GM12878 (cell line): ENCODE measurements around the gene ACTR2. TPM values are rescaled to one million over a fixed set of nuclear protein-coding genes. Genes with fewer than 3 reads are reported as not detected.

Source experiments
- ATAC-seq: fragments of 200-7000 bp; cut with Tn5 transposase; 3 replicates; pipeline ENCODE4 v1.9.1; 2020; ENCODE audit warnings: mild to moderate bottlenecking, moderate library complexity
- BruUV-seq: library from RNA; stranded (reverse); fragments of 400-500 nt; replicated peaks from 2 replicates; lab custom pipeline; 2021; lab: Mats Ljungman, UMichigan
- CTCF ChIA-PET: fragments of 300-600 bp; sonication (Branson Sonifier 250); formaldehyde crosslinking; extraction: SDS; loops from one replicate; lab custom pipeline; 2021; ENCODE audit warnings: inconsistent platforms; lab: Yijun Ruan, JAX
- POLR2A ChIA-PET: fragments of 350-600 bp; formaldehyde crosslinking; extraction: SDS; loops from one replicate; lab custom pipeline; 2021; ENCODE audit warnings: inconsistent platforms; lab: Charles Lee
- RAD21 ChIA-PET: fragments of 300-600 bp; sonication (Branson Sonifier 250); formaldehyde crosslinking; loops from one replicate; lab custom pipeline; 2023; ENCODE audit warnings: antibody characterized with exemption; ENCODE audit not compliant: unreplicated experiment; lab: Charles Lee
- SMC1A ChIA-PET: fragments of 300-600 bp; sonication (Branson Sonifier 250); formaldehyde crosslinking; loops from one replicate; lab custom pipeline; 2023; ENCODE audit not compliant: unreplicated experiment, uncharacterized antibody; lab: Charles Lee
- DNase-seq: peaks from one replicate; pipeline ENCODE4 v3.0.0-alpha.2; 2011; ENCODE audit warnings: low read depth, low spot score
- FAIRE-seq: peaks from 3 replicates; lab custom pipeline; 2011; peaks lifted over from hg19 to GRCh38; lab: Jason Lieb, UNC
- H2AFZ ChIP-seq: 2 replicates; pipeline ENCODE4 v1.6.0; 2011; ENCODE audit warnings: low read depth, low read length, control low read depth; ENCODE audit not compliant: control insufficient read depth
- H3K27ac ChIP-seq: 2 replicates; pipeline ENCODE4 v1.5.1; 2011; ENCODE audit warnings: control low read depth; ENCODE audit not compliant: control insufficient read depth, insufficient read depth
- H3K27me3 ChIP-seq, 2 experiments: replicated peaks in 1 of 2; 2 replicates each; pipeline versions ENCODE4 v1.6.0 to v1.6.1; 2011; ENCODE audit warnings: low read length in 1 of 2; ENCODE audit not compliant: control insufficient read depth in 2 of 2, insufficient read depth in 2 of 2
- H3K36me3 ChIP-seq, 2 experiments: 2 replicates each; pipeline ENCODE4 v1.5.1; 2011; ENCODE audit warnings: low read length in 1 of 2; ENCODE audit not compliant: control insufficient read depth in 2 of 2, insufficient read depth in 2 of 2
- H3K4me1 ChIP-seq: 2 replicates; pipeline ENCODE4 v1.6.1; 2011; ENCODE audit warnings: mild to moderate bottlenecking, low read length, moderate library complexity, mixed read lengths; ENCODE audit not compliant: control insufficient read depth, insufficient read depth
- H3K4me2 ChIP-seq: 2 replicates; pipeline ENCODE4 v1.6.0; 2011; ENCODE audit warnings: control low read depth; ENCODE audit not compliant: control insufficient read depth, insufficient read depth
- H3K4me3 ChIP-seq: fragments of 200-600 bp; sonication (generic); 2 replicates; pipeline ENCODE4 v1.5.1; 2016
- H3K79me2 ChIP-seq: 2 replicates; pipeline ENCODE4 v1.6.0; 2011; ENCODE audit warnings: low read length; ENCODE audit not compliant: control insufficient read depth, insufficient read depth
- H3K9ac ChIP-seq: 2 replicates; pipeline ENCODE4 v1.8.0; 2011; ENCODE audit warnings: low read length, control low read depth, mixed read lengths; ENCODE audit not compliant: control insufficient read depth, insufficient read depth
- H3K9me3 ChIP-seq: replicated peaks from 3 replicates; pipeline ENCODE4 v1.5.1; 2011; ENCODE audit warnings: mild to moderate bottlenecking, low read length; ENCODE audit not compliant: control insufficient read depth, insufficient read depth
- H4K20me1 ChIP-seq: 2 replicates; pipeline ENCODE4 v1.6.0; 2011; ENCODE audit not compliant: control insufficient read depth, insufficient read depth
- BHLHE40 ChIP-seq, 2 experiments: fragments of 450-650 bp in 1 of 2; IDR thresholded peaks; 2 replicates each; pipeline ENCODE4 v1.6.1; 2011 to 2017; ENCODE audit warnings: low read depth in 2 of 2, borderline replicate concordance in 1 of 2, improper control_type of control experiment in 1 of 2, low read length in 1 of 2, mild to moderate bottlenecking in 1 of 2
- CTCF ChIP-seq, 3 experiments: IDR thresholded peaks in 2 of 3; conservative IDR thresholded peaks in 1 of 3; 2 replicates each; pipeline ENCODE4 v1.5.1; 2011; ENCODE audit warnings: low read depth in 3 of 3, low read length in 3 of 3, mild to moderate bottlenecking in 3 of 3, control low read depth in 2 of 3, moderate library complexity in 2 of 3, inconsistent platforms in 1 of 3, mixed read lengths in 1 of 3; ENCODE audit not compliant: control insufficient read depth in 2 of 3, insufficient read depth in 1 of 3; ENCODE audit errors: extremely low read depth in 1 of 3
- ETV6 ChIP-seq, 2 experiments: fragments of 450-650 bp in 1 of 2; IDR thresholded peaks in 1 of 2; conservative IDR thresholded peaks in 1 of 2; 2 replicates each; pipeline ENCODE4 v1.6.1; 2014; ENCODE audit warnings: antibody characterized with exemption in 1 of 2, borderline replicate concordance in 1 of 2, low read depth in 1 of 2, mild to moderate bottlenecking in 1 of 2, moderate library complexity in 1 of 2
- FOXK2 ChIP-seq: fragments of 450-650 bp; IDR thresholded peaks from 2 replicates; pipeline ENCODE4 v1.6.1; 2017; ENCODE audit warnings: mild to moderate bottlenecking, moderate library complexity
- KDM1A ChIP-seq: fragments of 200-600 bp; sonication (generic); IDR thresholded peaks from 2 replicates; pipeline ENCODE4 v1.6.1; 2016; ENCODE audit warnings: borderline replicate concordance
- RFX5 ChIP-seq: IDR thresholded peaks from 2 replicates; pipeline ENCODE4 v1.6.1; 2011; ENCODE audit warnings: low read depth, low read length, improper control_type of control experiment
- TAF1 ChIP-seq: IDR thresholded peaks from 2 replicates; pipeline ENCODE4 v1.6.1; 2011; ENCODE audit warnings: mild to moderate bottlenecking, low read depth, low read length, borderline replicate concordance
- YBX1 ChIP-seq: fragments of 450-650 bp; IDR thresholded peaks from 2 replicates; pipeline ENCODE4 v1.6.1; 2016; ENCODE audit warnings: antibody characterized with exemption
- ZBTB4 ChIP-seq: fragments of 450-650 bp; formaldehyde crosslinking; IDR thresholded peaks from 2 replicates; pipeline ENCODE4 v1.4.0; 2022; ENCODE audit warnings: mild to moderate bottlenecking, moderate library complexity
- ZBTB40 ChIP-seq: fragments of 450-650 bp; IDR thresholded peaks from 2 replicates; pipeline ENCODE4 v1.6.1; 2016; ENCODE audit warnings: mild to moderate bottlenecking, moderate library complexity, borderline replicate concordance
- ZNF207 ChIP-seq: fragments of 450-650 bp; IDR thresholded peaks from 2 replicates; pipeline ENCODE4 v1.6.1; 2014; ENCODE audit warnings: antibody characterized with exemption, mild to moderate bottlenecking, borderline replicate concordance
- ZZZ3 ChIP-seq: IDR thresholded peaks from 2 replicates; pipeline ENCODE4 v1.6.1; 2011; ENCODE audit warnings: low read depth; ENCODE audit not compliant: control insufficient read depth, insufficient read length
- WGBS: methylation state at CpG from one replicate; pipeline ENCODE4 v1.1.6; 2016; ENCODE audit warnings: low lambda C conversion rate; ENCODE audit not compliant: insufficient replicate concordance, insufficient coverage; ENCODE audit errors: missing lambda C conversion rate; 5-methylcytosine and 5-hydroxymethylcytosine counted together
- in situ Hi-C: fragments of 300-500 bp; cut with MboI; formaldehyde crosslinking; loops from 9 replicates; pipeline ENCODE4 v1.14.3; 2018; ENCODE audit warnings: mixed read lengths
- intact Hi-C: fragments of 100-400 bp; cut with micrococcal nuclease; formaldehyde crosslinking; loops from one replicate; pipeline ENCODE4 v1.14.2; 2022; ENCODE audit not compliant: unreplicated experiment
- polyA plus RNA-seq, 11 experiments: library from polyadenylated mRNA; depleted of rRNA in 4 of 11; unstranded in 6 of 11; stranded (reverse) in 5 of 11; fragments of >200 nt; fragmentation: Nextera tagmentation in 4 of 11; fragmentation: Illumina TruSeq in 1 of 11; extraction: Ambion mirVana in 4 of 11; extraction: Trizol in 1 of 11; gene quantifications; 1 replicate in 1 of 11; 2 replicates in 10 of 11; pipeline versions ENCODE4 v1.2.1 to v1.2.3, GENCODE V29; 2011 to 2016; ENCODE audit warnings: inconsistent platforms in 2 of 11, missing spikeins in 2 of 11, low read depth in 1 of 11
- total RNA-seq, 4 experiments: library from RNA; depleted of rRNA in 3 of 4; stranded (reverse); fragments of >200 nt in 3 of 4; fragmentation: Illumina TruSeq in 1 of 4; extraction: Trizol in 1 of 4; gene quantifications; 2 replicates each; pipeline versions ENCODE4 v1.2.1 to v1.2.3, GENCODE V29; 2013 to 2021

ACTR2 gene
- total and polyA plus RNA-seq, 10 of the 15 experiments (the other 5 are each of a cell fraction or from before 2014, with no cell fraction given): 94.2 to 401 (median 195) TPM

GRCh38 chr2:65291216-65292105 lies 63.8 kb downstream of the ACTR2 start:
- no peak overlapping the region for H3K27ac ChIP-seq
- no peak overlapping the region for H2AFZ ChIP-seq
- ChIA-PET POLR2A (interaction anchor here (0.7 kb wide), 1 partner anchor 17 kb away, joined by 3 read pairs; no protein-coding TSS in a partner anchor), CTCF (no interaction called here), RAD21 (interaction anchor here (1.4 kb wide), 1 partner anchor 9 kb away, joined by 3 read pairs; no protein-coding TSS in a partner anchor), SMC1A (interaction anchor here (0.9 to 1.0 kb wide), 3 partner anchors 106 to 227 kb away, joined by 3 read pairs; no protein-coding TSS in a partner anchor)
- no TSS peak for BruUV-seq
- H4K20me1 ChIP-seq: no peaks in the 10 kb centered on the region
- no peak overlapping the region for H3K9ac ChIP-seq
- no peaks in the 10 kb centered on the region for H3K36me3 ChIP-seq
- ATAC-seq (no peak), DNase-seq (no peak), FAIRE-seq (no peak)
- in situ Hi-C loops: no loop called here
- no peaks in the 10 kb centered on the region for H3K79me2 ChIP-seq
- peaks cover 0 to 2% of the 10 kb centered on the region in 2 experiments; a peak in 1 of 4 replicates for H3K27me3 ChIP-seq
- no peak overlapping the region for H3K4me3 ChIP-seq
- no peaks in the 10 kb centered on the region for H3K9me3 ChIP-seq
- intact Hi-C loops: no loop called here
- no peak overlapping the region for H3K4me2 ChIP-seq
- H3K4me1 ChIP-seq: peaks cover under 1% of the 10 kb centered on the region; the same call in 1 of the 2 replicates
- 58% methylated on average over 11 of the region's 11 CpGs for WGBS
- TF ChIP-seq YBX1: no peak
- TF ChIP-seq ZNF207: no peak
- TF ChIP-seq ZBTB40: no peak
- TF ChIP-seq CTCF (IDR thresholded peaks at IDR 0.05 in 2 of 3, conservative IDR thresholded peaks at IDR 0.05 in 1 of 3; ENCODE audit: control insufficient read depth in 2 of 3, extremely low read depth in 1 of 3, insufficient read depth in 1 of 3, low read depth in 3 of 3, low read length in 3 of 3): no peak
- TF ChIP-seq ETV6 (conservative IDR thresholded peaks at IDR 0.05 in 1 of 2, IDR thresholded peaks at IDR 0.05 in 1 of 2; ENCODE audit: borderline replicate concordance in 1 of 2, low read depth in 1 of 2): no peak
- TF ChIP-seq RFX5: no peak
- TF ChIP-seq BHLHE40 (IDR thresholded peaks at IDR 0.05; ENCODE audit: borderline replicate concordance in 1 of 2, low read depth in 2 of 2, low read length in 1 of 2): no peak
- no peak for TF ChIP-seq ZBTB4 (CRISPR knock-in tag)
- no peak for TF ChIP-seq ZZZ3
- no peak for TF ChIP-seq KDM1A
- TF ChIP-seq FOXK2: no peak
- no peak for TF ChIP-seq TAF1
